Esophagus muscularis mucosa (tissue), 4 donors: ENCODE results near the gene NOS1. TPM values are rescaled to one million over a fixed set of nuclear protein-coding genes. Genes with fewer than 3 reads are reported as not detected.

Experiments
- DNase-seq: peaks from one replicate; pipeline ENCODE4 v3.0.0-alpha.2; 2017; ENCODE audit errors: extremely low spot score
- H3K27ac ChIP-seq, 4 donors: fragments of 200-600 bp; sonication (generic); replicated peaks in 1 of 4; 1 replicate in 3 of 4; 2 replicates in 1 of 4; pipeline ENCODE4 v1.5.1; 2016 to 2019; ENCODE audit warnings: mild to moderate bottlenecking in 1 of 4
- H3K27me3 ChIP-seq, 4 donors: fragments of 200-600 bp; sonication (generic); one replicate each; pipeline versions ENCODE4 v1.5.1 to v1.6.0; 2016 to 2019
- H3K36me3 ChIP-seq, 4 donors: fragments of 200-600 bp; sonication (generic); one replicate each; pipeline ENCODE4 v1.5.1; 2016 to 2019
- H3K4me1 ChIP-seq, 4 donors: fragments of 200-600 bp; sonication (generic); one replicate each; pipeline ENCODE4 v1.5.1; 2016 to 2019
- H3K4me3 ChIP-seq, 4 donors: fragments of 200-600 bp; sonication (generic); 1 replicate in 2 of 4; 2 replicates in 2 of 4; pipeline ENCODE4 v1.5.1; 2016 to 2019; ENCODE audit warnings: mild to moderate bottlenecking in 4 of 4, moderate library complexity in 1 of 4
- H3K9me3 ChIP-seq, 4 donors: fragments of 200-600 bp; sonication (generic); 1 replicate in 3 of 4; 2 replicates in 1 of 4; pipeline ENCODE4 v1.5.1; 2016 to 2019
- EP300 ChIP-seq: sonication (generic); formaldehyde crosslinking; IDR thresholded peaks from one replicate; pipeline ENCODE4 v1.6.1; 2017; ENCODE audit warnings: antibody characterized with exemption
- POLR2A ChIP-seq: fragments of 450-650 bp; IDR thresholded peaks from one replicate; pipeline ENCODE4 v1.6.1; 2017; ENCODE audit warnings: antibody characterized with exemption, moderate library complexity, mild to moderate bottlenecking, low read depth
- POLR2AphosphoS5 ChIP-seq, 2 donors: sonication (generic); formaldehyde crosslinking; IDR thresholded peaks; one replicate each; pipeline ENCODE4 v1.6.1; 2017; ENCODE audit warnings: antibody characterized with exemption in 2 of 2
- whole genome bisulfite sequencing: methylation state at CpG from one replicate; pipeline ENCODE4 v1.1.5; 2018; 5-methylcytosine and 5-hydroxymethylcytosine counted together
- intact Hi-C: fragments of 100-400 bp; cut with DNase I; formaldehyde crosslinking; loops from one replicate; pipeline ENCODE4 v1.15.1; 2023
- total RNA-seq, 4 donors: library from RNA; depleted of rRNA; stranded (reverse); fragments of >200 nt; gene quantifications; one replicate each; pipeline versions ENCODE4 v1.1.0 to v1.2.1, GENCODE V29; 2016
- TF ChIP-seq, protein P1 (sequence below), 3 experiments: fragments of 200-600 bp in 2 of 3; fragments of 450-650 bp in 1 of 3; sonication (generic) in 2 of 3; IDR thresholded peaks; one replicate each; pipeline ENCODE4 v1.5.1; 2017 to 2019; ENCODE audit warnings: antibody characterized with exemption in 3 of 3, mild to moderate bottlenecking in 2 of 3, moderate library complexity in 1 of 3

Gene NOS1
- total RNA-seq, 4 donors from 2014 or later = 1.7 to 4.0 (median 3.1) TPM

GRCh38 chr12:117178301-117178700 lies 183.1 kb downstream of the NOS1 start:
- intact Hi-C loops = no loop called here
- no peak for DNase-seq
- Histone ChIP-seq H3K27me3 (no peaks in the 10 kb centered on the region), H3K4me3 (no peak overlapping the region), H3K27ac (no peak overlapping the region), H3K4me1 (no peaks in the 10 kb centered on the region), H3K36me3 (peaks cover 48 to 100% (median 69%) of the 10 kb centered on the region in 4 donors), H3K9me3 (no peaks in the 10 kb centered on the region)
- 96% methylated on average over 10 of the region's 10 CpGs for whole genome bisulfite sequencing
- TF ChIP-seq POLR2A (no peak), POLR2AphosphoS5 (IDR thresholded peaks at IDR 0.05) (no peak)
- TF ChIP-seq, protein P1, sequence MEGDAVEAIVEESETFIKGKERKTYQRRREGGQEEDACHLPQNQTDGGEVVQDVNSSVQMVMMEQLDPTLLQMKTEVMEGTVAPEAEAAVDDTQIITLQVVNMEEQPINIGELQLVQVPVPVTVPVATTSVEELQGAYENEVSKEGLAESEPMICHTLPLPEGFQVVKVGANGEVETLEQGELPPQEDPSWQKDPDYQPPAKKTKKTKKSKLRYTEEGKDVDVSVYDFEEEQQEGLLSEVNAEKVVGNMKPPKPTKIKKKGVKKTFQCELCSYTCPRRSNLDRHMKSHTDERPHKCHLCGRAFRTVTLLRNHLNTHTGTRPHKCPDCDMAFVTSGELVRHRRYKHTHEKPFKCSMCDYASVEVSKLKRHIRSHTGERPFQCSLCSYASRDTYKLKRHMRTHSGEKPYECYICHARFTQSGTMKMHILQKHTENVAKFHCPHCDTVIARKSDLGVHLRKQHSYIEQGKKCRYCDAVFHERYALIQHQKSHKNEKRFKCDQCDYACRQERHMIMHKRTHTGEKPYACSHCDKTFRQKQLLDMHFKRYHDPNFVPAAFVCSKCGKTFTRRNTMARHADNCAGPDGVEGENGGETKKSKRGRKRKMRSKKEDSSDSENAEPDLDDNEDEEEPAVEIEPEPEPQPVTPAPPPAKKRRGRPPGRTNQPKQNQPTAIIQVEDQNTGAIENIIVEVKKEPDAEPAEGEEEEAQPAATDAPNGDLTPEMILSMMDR (IDR thresholded peaks at IDR 0.05) = no peak

GRCh38 chr12:117172168-117172567 lies 189.3 kb downstream of the NOS1 start:
- no peak for TF ChIP-seq POLR2AphosphoS5 (IDR thresholded peaks at IDR 0.05)
- no peak for TF ChIP-seq POLR2A
- Histone ChIP-seq H3K4me1 (no peaks in the 10 kb centered on the region), H3K36me3 (peaks cover 60 to 100% (median 86%) of the 10 kb centered on the region in 4 donors), H3K4me3 (no peak overlapping the region), H3K27me3 (no peaks in the 10 kb centered on the region), H3K27ac (no peak overlapping the region), H3K9me3 (no peaks in the 10 kb centered on the region)
- WGBS = 100% methylated on average over 3 of the region's 3 CpGs
- intact Hi-C loops = no loop called here
- DNase-seq = no peak

GRCh38 chr12:117171499-117172162 lies 189.8 kb downstream of the NOS1 start:
- intact Hi-C loops = no loop called here
- DNase-seq = no peak

GRCh38 chr12:117169548-117169947 lies 191.9 kb downstream of the NOS1 start:
- Histone ChIP-seq H3K4me1 (no peaks in the 10 kb centered on the region), H3K27ac (no peak overlapping the region), H3K4me3 (no peak overlapping the region), H3K9me3 (no peaks in the 10 kb centered on the region), H3K36me3 (peaks cover 64 to 100% (median 90%) of the 10 kb centered on the region in 4 donors), H3K27me3 (no peaks in the 10 kb centered on the region)
- DNase-seq = no peak
- 94% methylated on average over 3 of the region's 3 CpGs for WGBS
- intact Hi-C loops = no loop called here
- TF ChIP-seq, protein P1 (IDR thresholded peaks at IDR 0.05) = no peak
- TF ChIP-seq EP300 (no peak), POLR2AphosphoS5 (IDR thresholded peaks at IDR 0.05) (no peak), POLR2A (no peak)

More at GRCh38 chr12:117171499-117172162, 189.8 kb downstream of the NOS1 start:
- Histone ChIP-seq H3K4me1 (no peaks in the 10 kb centered on the region), H3K27ac (no peak overlapping the region), H3K27me3 (no peaks in the 10 kb centered on the region), H3K36me3 (peaks cover 61 to 100% (median 89%) of the 10 kb centered on the region in 4 donors), H3K9me3 (no peaks in the 10 kb centered on the region), H3K4me3 (no peak overlapping the region)
- TF ChIP-seq POLR2A = no peak
- 83% methylated on average over 2 of the region's 2 CpGs for WGBS

DNA sequence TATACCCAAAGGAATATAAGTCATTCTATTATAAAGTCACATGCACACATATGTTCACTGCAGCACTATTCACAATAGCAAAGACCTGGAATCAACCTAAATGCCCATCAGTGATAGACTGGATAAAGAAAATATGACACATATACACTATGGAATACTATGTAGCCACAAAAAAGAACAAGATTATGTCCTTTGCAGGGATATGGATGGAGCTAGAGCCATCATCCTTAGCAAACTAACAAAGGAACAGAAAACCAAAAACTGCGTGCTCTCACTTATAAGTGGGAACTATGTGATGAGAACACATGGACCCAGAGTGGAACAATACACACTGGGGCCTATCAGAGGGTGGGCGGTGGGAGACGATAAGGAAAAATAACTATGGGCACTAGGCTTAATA lies 192.4 kb downstream of the NOS1 start:
- H3K27me3 ChIP-seq = no peaks in the 10 kb centered on the region
- peaks cover 64 to 100% (median 89%) of the 10 kb centered on the region in 4 donors for H3K36me3 ChIP-seq
- 76% methylated on average over 3 of the region's 3 CpGs for WGBS
- DNase-seq = no peak
- no peak overlapping the region for H3K4me3 ChIP-seq
- intact Hi-C loops = no loop called here
- no peaks in the 10 kb centered on the region for H3K9me3 ChIP-seq
- H3K27ac ChIP-seq = no peak overlapping the region
- TF ChIP-seq POLR2AphosphoS5 (IDR thresholded peaks at IDR 0.05) (no peak), POLR2A (no peak), EP300 (no peak)
- TF ChIP-seq, protein P1 (IDR thresholded peaks at IDR 0.05) = no peak
- H3K4me1 ChIP-seq = no peaks in the 10 kb centered on the region
